Ramos (cell line): ENCODE results near the gene PHKB.
"Not testable (repeated sequence)": the region's sequence is repeated elsewhere in the genome, so short reads cannot be mapped to it uniquely, and the experiment has no call there.

Source experiments
- in situ Hi-C: fragments of 300-500 bp; cut with MboI; formaldehyde crosslinking; loops from one replicate; pipeline ENCODE4 v1.14.3; 2022; ENCODE audit warnings: low sequenced_read_pairs; ENCODE audit not compliant: unreplicated experiment

Gene PHKB

DNA sequence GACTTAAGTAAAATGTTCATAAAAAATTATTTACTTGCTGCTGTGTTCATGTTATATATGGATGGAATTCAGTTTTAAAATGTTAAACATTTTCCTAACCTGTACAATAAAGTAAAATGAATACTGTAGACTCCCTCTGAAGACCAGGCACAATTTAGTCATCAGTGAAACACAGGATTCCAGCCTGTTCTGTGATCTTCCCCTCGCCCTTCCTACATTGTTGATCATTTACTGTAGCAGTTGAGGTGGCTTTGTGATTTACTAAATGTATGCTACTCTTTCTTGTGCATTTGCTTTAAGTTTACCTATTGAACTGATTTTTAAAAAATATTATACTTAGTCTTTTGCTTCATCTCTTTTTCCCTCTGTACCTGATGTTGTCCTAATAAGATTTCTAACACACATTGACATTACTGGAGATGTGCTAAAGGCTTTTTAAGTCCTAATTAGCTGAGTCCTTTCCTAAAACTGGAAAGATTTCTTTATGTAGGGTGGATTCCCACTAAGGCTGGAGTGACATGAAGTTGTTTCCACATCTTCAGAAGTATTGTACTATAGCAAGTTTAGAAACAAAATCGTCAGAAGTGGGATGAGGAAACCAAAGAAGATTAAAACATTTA lies 38.1 kb downstream of the PHKB start:
- in situ Hi-C loops: loop anchor here (25.0 kb wide), 1 partner anchor 687 kb away; no protein-coding TSS in a partner anchor

DNA sequence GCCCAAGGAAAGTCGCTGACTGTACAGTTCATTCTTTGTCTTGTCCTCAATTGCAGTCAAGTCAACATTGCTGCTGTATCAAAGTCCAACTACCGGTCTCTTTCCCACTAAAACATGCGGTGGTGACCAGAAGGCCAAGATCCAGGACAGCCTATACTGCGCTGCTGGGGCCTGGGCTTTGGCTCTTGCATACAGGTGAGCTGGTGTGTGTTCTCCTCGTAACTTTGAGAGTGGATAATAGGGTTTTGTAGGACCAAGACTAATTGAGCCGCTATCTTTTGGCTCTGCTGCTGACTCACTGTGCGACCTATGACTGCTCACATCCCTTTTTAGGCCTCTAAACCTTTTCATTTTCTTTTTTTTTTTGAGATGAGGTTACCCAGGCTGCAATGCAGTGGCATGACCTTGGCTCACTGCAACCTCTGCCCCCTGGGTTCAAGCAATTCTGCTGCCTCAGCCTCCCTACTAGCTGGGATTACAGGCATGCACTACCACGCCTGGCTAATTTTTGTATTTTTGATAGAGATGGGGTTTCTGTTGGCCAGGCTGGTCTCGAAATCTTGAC lies 38.7 kb downstream of the PHKB start:
- in situ Hi-C loops: loop anchor here (25.0 kb wide), 1 partner anchor 687 kb away; no protein-coding TSS in a partner anchor

DNA sequence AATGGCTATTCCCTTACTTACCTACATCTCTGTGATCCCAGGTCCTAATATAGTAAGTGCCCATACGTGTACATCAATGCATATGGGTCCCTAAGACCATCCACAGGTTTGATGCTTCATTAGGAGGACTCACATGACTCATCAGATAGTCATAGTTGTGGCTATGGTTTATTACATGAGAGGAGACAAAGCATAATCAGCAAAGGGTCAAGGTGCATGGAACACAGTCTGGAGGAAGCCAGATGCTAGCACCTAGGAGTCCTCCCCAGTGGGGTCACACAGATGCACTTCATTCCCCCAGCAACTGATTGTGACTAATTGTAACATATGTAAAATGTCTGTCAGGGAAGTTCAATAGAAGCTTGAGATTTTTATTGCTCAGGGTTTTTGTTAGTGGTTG lies 42.8 kb downstream of the PHKB start:
- in situ Hi-C loops: no loop called here

- in situ Hi-C loops: no loop called here
Measured at GRCh38 chr16:47504599-47504998, 43.5 kb downstream of the PHKB start.

DNA sequence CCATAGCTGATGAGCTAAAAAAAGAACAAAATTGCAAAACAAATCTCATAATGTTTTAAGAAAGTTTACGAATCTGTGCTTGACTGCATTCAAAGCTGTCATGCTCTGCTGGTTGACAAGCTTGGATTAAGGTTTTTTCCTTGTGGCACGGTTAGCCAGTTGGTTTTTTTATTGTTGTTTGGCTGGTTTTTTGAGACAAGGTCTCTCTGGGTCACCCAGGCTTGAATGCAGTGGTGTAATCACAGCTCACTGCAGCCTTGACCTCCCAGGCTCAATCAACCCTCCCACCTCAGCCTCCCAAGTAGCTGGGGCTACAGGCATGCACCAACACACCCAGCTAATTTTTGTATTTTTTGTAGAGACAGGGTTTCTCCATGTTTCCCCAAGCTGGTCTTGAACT lies 45.7 kb downstream of the PHKB start:
- in situ Hi-C loops: no loop called here

GRCh38 chr16:47507701-47508100 lies 46.6 kb downstream of the PHKB start:
- in situ Hi-C loops: no loop called here

DNA sequence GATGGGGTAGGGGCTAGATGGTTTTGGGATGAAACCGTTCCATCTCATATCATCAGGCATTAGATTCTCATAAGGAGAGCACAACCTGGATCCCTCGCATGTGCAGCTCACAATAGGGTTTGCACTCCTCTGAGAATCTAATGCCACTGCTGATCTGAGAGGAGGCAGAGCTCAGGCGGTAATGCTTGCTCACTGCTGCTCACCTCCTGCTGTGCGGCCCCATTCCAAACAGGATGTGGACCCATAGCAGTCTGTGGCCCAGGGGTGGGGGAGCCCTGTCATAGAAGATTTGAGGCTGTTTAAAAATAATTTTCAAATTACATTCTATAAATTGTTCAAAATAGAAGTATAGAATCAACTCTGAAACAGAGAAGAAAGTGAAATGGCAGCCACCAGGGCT lies 50.8 kb downstream of the PHKB start:
- in situ Hi-C loops: no loop called here

DNA sequence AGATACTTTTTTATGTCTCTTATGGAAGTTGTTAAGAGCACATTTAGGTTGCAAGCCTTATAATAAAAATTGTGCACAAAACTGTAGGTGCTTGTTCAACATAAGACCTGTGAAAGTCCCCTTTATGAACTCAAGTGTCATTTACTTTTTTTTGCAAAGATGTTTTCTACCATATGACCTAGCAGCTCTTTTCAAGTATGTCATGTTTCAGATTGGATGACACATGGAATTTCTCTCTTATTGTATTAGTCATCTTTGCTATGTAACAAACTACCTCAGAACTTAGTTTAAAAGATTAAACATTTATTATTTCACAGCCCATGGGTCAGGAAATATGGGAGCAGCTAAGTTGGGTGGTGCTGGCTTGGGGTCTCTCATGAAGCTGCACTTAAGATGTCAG lies 57.9 kb downstream of the PHKB start:
- in situ Hi-C loops: no loop called here

GRCh38 chr16:47519546-47519945 lies 58.4 kb downstream of the PHKB start:
- in situ Hi-C loops: no loop called here

DNA sequence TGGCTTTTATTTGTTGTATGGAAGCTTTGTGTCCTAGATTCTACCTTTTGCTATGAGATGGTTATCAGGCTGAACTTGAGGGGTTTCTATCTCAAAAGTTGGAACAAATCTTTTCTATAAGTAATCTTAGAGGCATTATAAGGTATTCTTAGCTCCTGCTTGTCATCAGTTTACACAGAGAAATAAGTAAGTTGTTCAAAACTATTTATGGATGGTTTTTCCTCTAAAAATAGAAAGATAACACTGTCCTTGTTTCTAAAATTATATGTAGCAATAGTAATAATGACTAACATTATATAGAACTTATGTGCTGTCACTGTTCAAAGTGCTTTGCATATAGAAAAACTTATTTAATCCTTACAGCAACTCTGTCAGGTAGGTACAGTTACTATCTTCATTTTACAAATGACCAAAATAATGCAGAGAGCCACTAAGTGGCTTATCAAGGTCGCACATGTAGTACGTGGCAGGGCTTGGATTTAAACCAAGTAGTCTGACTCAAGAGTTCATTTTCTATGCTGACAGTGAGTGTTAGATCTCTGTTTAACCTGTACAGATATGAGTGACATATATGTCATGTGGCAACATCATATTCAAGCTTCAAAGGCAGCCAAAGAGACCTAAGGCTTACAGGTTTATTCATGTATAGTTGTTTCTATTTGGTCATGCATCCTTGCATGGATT lies 59.0 kb downstream of the PHKB start:
- in situ Hi-C loops: no loop called here

GRCh38 chr16:47523342-47524006 lies 62.3 kb downstream of the PHKB start:
- in situ Hi-C loops: no loop called here

DNA sequence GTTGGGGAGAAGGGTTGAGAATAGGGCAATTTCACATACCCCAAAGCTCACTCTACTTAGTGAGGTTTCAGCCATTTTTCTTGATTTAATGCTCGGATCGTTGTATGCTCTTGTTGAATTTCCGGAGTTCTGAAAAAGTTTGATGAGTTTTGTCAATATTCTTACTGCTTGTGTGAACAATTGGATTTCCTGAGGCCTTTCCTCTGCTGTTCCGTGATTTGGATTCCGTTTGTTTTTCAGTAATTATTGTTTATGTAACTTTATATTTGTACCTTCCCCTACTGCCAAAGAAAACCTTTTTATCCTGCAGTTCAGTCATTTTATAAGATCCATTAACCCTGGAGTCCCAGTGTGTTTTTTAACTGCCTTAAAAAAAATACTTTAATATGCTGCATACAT lies 62.9 kb downstream of the PHKB start:
- in situ Hi-C loops: no loop called here

GRCh38 chr16:47528431-47528830 lies 67.3 kb downstream of the PHKB start:
- in situ Hi-C loops: no loop called here

GRCh38 chr16:47533744-47534292 lies 72.7 kb downstream of the PHKB start:
- in situ Hi-C loops: no loop called here

DNA sequence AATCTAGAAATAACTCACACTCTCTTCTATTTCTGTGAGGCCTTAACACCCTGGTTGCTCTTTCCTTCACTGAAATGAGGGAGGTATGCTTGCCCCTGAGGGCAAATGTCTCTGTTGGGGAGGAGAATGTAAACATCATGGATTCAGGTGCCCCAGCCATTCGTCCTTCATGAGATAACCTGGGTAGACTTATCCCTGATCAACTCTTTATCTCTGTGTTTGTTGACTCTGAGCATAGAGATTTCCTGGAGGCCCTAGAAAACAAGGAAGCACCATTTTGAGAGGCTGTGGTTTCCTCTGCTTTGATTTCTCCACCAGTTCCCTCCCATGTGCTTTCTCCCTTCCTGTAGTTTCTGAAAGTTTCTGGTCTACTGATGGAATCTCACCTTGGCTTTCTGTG lies 77.3 kb downstream of the PHKB start:
- in situ Hi-C loops: no loop called here

DNA sequence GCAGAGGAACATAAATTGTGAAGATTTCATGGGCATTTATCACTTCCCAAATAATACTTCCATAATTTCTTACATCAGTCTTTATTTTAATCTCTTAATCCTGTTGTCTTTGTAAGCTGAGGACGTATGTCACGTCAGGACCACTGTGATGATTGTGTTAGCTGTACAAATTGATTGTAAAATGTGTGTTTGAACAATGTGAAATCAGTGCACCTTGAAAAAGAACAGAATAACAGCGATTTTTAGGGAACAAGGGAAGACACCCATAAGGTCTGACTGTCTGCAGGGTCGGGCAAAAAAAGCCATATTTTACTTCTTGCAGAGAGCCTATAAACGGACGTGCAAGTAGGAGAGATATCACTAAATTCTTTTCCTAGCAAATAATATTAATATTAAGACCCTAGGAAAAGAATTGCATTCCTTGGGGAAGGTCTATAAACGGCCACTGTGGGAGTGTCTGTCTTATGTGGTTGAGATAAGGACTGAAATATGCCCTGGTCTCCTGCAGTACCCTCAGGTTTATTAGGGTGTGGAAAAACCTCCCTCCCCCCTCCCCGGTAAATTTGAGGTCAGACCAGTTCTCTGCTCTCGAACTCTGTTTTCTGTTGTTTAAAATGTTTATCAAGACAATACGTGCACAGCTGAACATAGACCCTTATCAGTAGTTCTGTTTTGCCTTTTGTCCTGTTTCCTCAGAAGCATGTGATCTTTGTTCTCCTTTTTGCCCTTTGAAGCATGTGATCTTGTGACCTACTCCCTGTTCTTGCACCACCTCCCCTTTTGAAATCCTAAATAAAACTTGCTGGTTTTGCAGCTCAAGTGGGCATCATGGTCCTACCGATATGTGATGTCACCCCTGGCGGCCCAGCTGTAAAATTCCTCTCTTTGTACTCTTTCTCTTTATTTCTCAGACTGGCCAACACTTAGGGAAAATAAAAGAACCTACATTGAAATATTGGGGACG lies 78.9 kb downstream of the PHKB start:
- in situ Hi-C loops: not testable (repeated sequence)

DNA sequence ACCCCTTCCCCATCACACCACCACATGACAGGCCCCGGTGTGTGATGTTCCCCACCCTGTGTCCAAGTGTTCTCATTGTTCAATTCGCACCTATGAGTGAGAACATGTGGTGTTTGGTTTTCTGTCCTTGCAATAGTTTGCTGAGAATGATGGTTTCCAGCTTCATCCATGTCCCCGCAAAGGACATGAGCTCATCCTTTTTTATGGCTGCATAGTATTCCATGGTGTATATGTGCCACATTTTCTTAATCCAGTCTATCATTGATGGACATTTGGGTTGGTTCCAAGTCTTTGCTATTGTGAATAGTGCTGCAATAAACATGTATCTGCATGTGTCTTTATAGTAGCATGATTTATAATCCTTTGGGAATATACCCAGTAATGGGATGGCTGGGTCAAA lies 80.0 kb downstream of the PHKB start:
- in situ Hi-C loops: not testable (repeated sequence)

- in situ Hi-C loops: not testable (repeated sequence)
Measured at GRCh38 chr16:47544255-47544654, 83.1 kb downstream of the PHKB start.

- in situ Hi-C loops: not testable (repeated sequence)
Measured at GRCh38 chr16:47551185-47551584, 90.1 kb downstream of the PHKB start.

GRCh38 chr16:47551767-47552166 lies 90.6 kb downstream of the PHKB start:
- in situ Hi-C loops: not testable (repeated sequence)
